ENCODE results near the gene INTS6L. TPM values are rescaled to one million over a fixed set of nuclear protein-coding genes. Genes with fewer than 3 reads are reported as not detected.

The INTS6L gene
- total and polyA plus RNA-seq, 2 of the 8 experiments (the other 6 are each of a cell fraction or from before 2014, with no cell fraction given), result 4.1 to 5.2 TPM

GRCh38 chrX:135516376-135516775 lies 4.1 kb upstream of the INTS6L start:
- Histone ChIP-seq H3K9me3 (ENCODE audit: insufficient read depth in 2 of 2, low read depth in 1 of 2, low read length in 1 of 2) (no peaks in the 10 kb centered on the region), H2AK5ac (ENCODE audit: low read depth, low read length) (no peak overlapping the region), H3K4me3 (ENCODE audit: extremely low read depth in 1 of 4, insufficient read depth in 2 of 4, low read depth in 3 of 4, low read length in 4 of 4) (no peak overlapping the region), H4K91ac (replicated peaks; ENCODE audit: insufficient read length, low read length) (no peak overlapping the region), H3K27me3 (replicated peaks in 1 of 4; ENCODE audit: control insufficient read depth in 3 of 4, extremely low read depth in 1 of 4, insufficient read depth in 3 of 4, low read length in 3 of 4) (no peaks in the 10 kb centered on the region), H2BK5ac (ENCODE audit: low read depth, low read length) (no peak overlapping the region), H2BK12ac (ENCODE audit: low read depth, low read length) (no peak overlapping the region), H3K4me2 (ENCODE audit: insufficient read depth in 1 of 2, low read depth in 2 of 2, low read length in 2 of 2) (no peak overlapping the region), H3K23me2 (ENCODE audit: low read depth, low read length) (peaks cover 5% of the 10 kb centered on the region; the same call in 1 of the 2 replicates), H3K4me1 (replicated peaks in 1 of 4; ENCODE audit: control insufficient read depth in 3 of 4, insufficient read depth in 4 of 4, low read length in 3 of 4) (peaks cover 0 to 2% (median 0%) of the 10 kb centered on the region in 4 experiments; a peak in 2 of 7 replicates), H3K79me2 (ENCODE audit: control insufficient read depth in 1 of 2, insufficient read depth in 2 of 2, low read length in 2 of 2) (no peaks in the 10 kb centered on the region), H4K5ac (ENCODE audit: insufficient read length, low read depth, low read length) (no peak overlapping the region), H3K23ac (ENCODE audit: insufficient read length) (no peak overlapping the region), H3K14ac (ENCODE audit: insufficient read length) (no peak overlapping the region), H3K4ac (replicated peaks; ENCODE audit: insufficient read length, low read depth, low read length) (no peak overlapping the region), H3K36me3 (ENCODE audit: control insufficient read depth in 2 of 4, insufficient read depth in 4 of 4, low read length in 3 of 4) (no peaks in the 10 kb centered on the region), H2BK120ac (replicated peaks; ENCODE audit: low read depth, low read length) (no peak overlapping the region), H4K8ac (ENCODE audit: extremely low read depth, insufficient read depth, low read length) (no peak overlapping the region), H3K18ac (ENCODE audit: extremely low read depth, low read length) (no peak overlapping the region), H3K79me1 (ENCODE audit: low read depth, low read length) (no peaks in the 10 kb centered on the region), H2AFZ (ENCODE audit: low read length) (no peak overlapping the region), H3K56ac (replicated peaks; ENCODE audit: insufficient read length, low read depth, low read length) (no peak overlapping the region), H2BK20ac (ENCODE audit: low read length) (no peak overlapping the region), H4K20me1 (replicated peaks in 1 of 2; ENCODE audit: control insufficient read depth in 1 of 2, insufficient read depth in 2 of 2, low read length in 2 of 2) (no peaks in the 10 kb centered on the region), H3K9ac (replicated peaks in 1 of 4; ENCODE audit: extremely low read depth in 1 of 4, low read depth in 3 of 4, low read length in 3 of 4) (no peak overlapping the region), H2BK15ac (ENCODE audit: low read length) (no peak overlapping the region), H3K27ac (ENCODE audit: low read depth, low read length) (no peak overlapping the region)
- DNase-seq (ENCODE audit: low read depth in 1 of 2, low spot score in 2 of 2), result no peak
- POLR2A ChIA-PET (ENCODE audit: partially characterized antibody), result no interaction called here
- WGBS, 2 experiments (ENCODE audit: extremely low coverage in 1 of 2, insufficient coverage in 1 of 2, insufficient read length in 1 of 2, insufficient replicate concordance in 2 of 2, low coverage in 1 of 2, low lambda C conversion rate in 2 of 2, missing lambda C conversion rate in 1 of 2), result 100% methylated on average over 1 of the region's 1 CpG; no CpG with 5 or more reads in 1 of the 2 experiments
- FAIRE-seq, result peak; percentile 77
- no peak for TF ChIP-seq JUN (IDR thresholded peaks at IDR 0.05; ENCODE audit: low read depth, low read length)
- TF ChIP-seq RAD21 (IDR thresholded peaks at IDR 0.05 in 1 of 2, conservative IDR thresholded peaks at IDR 0.05 in 1 of 2; ENCODE audit: low read depth in 2 of 2, low read length in 2 of 2), result peak in 1 of 2 experiments; percentile 29; a peak in 1 of 4 replicates
- no peak for TF ChIP-seq SIN3A (conservative IDR thresholded peaks at IDR 0.05 in 1 of 2, IDR thresholded peaks at IDR 0.05 in 1 of 2; ENCODE audit: low read depth in 1 of 2, low read length in 2 of 2)
- no peak for TF ChIP-seq RFX5 (IDR thresholded peaks at IDR 0.05; ENCODE audit: borderline replicate concordance, low read depth, low read length)
- no peak for TF ChIP-seq YY1 (IDR thresholded peaks at IDR 0.05; ENCODE audit: low read depth, low read length)
- no peak for TF ChIP-seq TAF1 (IDR thresholded peaks at IDR 0.05; ENCODE audit: low read depth, low read length)
- TF ChIP-seq, protein P1, sequence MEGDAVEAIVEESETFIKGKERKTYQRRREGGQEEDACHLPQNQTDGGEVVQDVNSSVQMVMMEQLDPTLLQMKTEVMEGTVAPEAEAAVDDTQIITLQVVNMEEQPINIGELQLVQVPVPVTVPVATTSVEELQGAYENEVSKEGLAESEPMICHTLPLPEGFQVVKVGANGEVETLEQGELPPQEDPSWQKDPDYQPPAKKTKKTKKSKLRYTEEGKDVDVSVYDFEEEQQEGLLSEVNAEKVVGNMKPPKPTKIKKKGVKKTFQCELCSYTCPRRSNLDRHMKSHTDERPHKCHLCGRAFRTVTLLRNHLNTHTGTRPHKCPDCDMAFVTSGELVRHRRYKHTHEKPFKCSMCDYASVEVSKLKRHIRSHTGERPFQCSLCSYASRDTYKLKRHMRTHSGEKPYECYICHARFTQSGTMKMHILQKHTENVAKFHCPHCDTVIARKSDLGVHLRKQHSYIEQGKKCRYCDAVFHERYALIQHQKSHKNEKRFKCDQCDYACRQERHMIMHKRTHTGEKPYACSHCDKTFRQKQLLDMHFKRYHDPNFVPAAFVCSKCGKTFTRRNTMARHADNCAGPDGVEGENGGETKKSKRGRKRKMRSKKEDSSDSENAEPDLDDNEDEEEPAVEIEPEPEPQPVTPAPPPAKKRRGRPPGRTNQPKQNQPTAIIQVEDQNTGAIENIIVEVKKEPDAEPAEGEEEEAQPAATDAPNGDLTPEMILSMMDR (IDR thresholded peaks at IDR 0.05; ENCODE audit: control extremely low read depth in 1 of 3, insufficient read depth in 1 of 3, low read depth in 1 of 3, low read length in 3 of 3), result peak; percentile 0 to 39 (median 29)
- no peak for TF ChIP-seq RNF2 (IDR thresholded peaks at IDR 0.05; ENCODE audit: borderline replicate concordance, low read depth, low read length, missing control alignments, poor library complexity, severe bottlenecking)
- CTCF ChIA-PET (ENCODE audit: partially characterized antibody), result interaction anchor here (0.6 kb wide), 1 partner anchor 19 kb away, joined by 3 read pairs; no protein-coding TSS in a partner anchor
